Natural killer cell treated with Interleukin-12 subunit alpha and Interleukin-12 subunit beta and Interleukin-15 and Interleukin-18, amount 100 ng/mL, for 72 hours (primary cell): Measurements from ENCODE around the gene AGBL4. TPM values are rescaled to one million over a fixed set of nuclear protein-coding genes. Genes with fewer than 3 reads are reported as not detected.

Source experiments
- ATAC-seq, 2 donors: fragments of 150-1000 bp; cut with Tn5 transposase in 1 of 2; sonication (Bioruptor Pico), chemical (Tn5 transposase) in 1 of 2; 2 replicates each; pipeline ENCODE4 v1.10.0; 2021
- DNase-seq: peaks from one replicate; pipeline ENCODE4 v3.0.0; 2022; ENCODE audit warnings: low spot score
- H3K27ac Mint-ChIP-seq, 2 donors: 1 replicate in 1 of 2; 2 replicates in 1 of 2; pipeline ENCODE4 v1.8.0; 2022; ENCODE audit warnings: mixed read lengths in 2 of 2, mild to moderate bottlenecking in 1 of 2, moderate library complexity in 1 of 2
- H3K27me3 Mint-ChIP-seq, 2 donors: 1 replicate in 1 of 2; 2 replicates in 1 of 2; pipeline ENCODE4 v1.8.0; 2022; ENCODE audit warnings: mixed read lengths in 2 of 2
- H3K36me3 Mint-ChIP-seq: one replicate; pipeline ENCODE4 v1.8.0; 2022; ENCODE audit warnings: mixed read lengths
- H3K4me1 Mint-ChIP-seq, 2 donors: 1 replicate in 1 of 2; 2 replicates in 1 of 2; pipeline ENCODE4 v1.8.0; 2022; ENCODE audit warnings: low read depth in 2 of 2, mixed read lengths in 2 of 2, mild to moderate bottlenecking in 1 of 2
- H3K4me3 Mint-ChIP-seq: one replicate; pipeline ENCODE4 v1.8.0; 2022; ENCODE audit warnings: mixed read lengths
- H3K9me3 Mint-ChIP-seq: 2 replicates; pipeline ENCODE4 v1.8.0; 2022; ENCODE audit warnings: mixed read lengths
- total RNA-seq, 2 donors: library from RNA; stranded (reverse); gene quantifications; one replicate each; pipeline ENCODE4 v1.2.3, GENCODE V29; 2022

The AGBL4 gene
- total RNA-seq, 2 donors from 2014 or later: 0.19 TPM; not detected in 1

DNA sequence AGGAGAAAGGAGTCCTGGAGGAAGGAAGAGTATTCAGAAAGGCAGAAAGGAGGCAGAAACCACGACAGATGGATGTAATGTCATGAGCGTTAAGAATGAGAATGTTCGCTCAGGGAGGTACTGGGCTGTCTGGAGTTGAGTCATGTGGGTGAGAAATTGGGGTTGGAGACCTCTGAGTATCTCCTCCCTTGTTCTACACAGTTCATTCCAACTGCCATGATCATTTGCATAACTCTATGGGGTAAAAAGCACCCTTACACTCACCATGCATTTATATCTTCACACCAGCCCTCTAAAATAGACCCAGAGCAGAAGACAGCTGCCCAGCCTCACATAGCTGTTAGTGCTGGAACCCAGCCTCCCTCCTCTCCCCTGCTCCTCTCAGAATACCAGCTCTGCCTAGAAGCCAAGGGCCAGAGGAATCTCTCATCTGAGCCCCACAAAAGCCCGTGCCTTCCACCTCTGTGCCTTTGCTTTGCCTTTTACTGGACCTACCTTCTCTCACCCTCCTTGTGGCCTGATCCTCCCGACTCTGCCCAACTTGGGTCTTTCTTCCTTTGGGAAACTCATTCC is 1332.2 kb downstream of the AGBL4 start:
- no peak overlapping the region for H3K27ac Mint-ChIP-seq
- ATAC-seq (peak; percentile 78 to 79), DNase-seq (no peak)
- peaks cover 0 to 3% of the 10 kb centered on the region in 2 donors for H3K27me3 Mint-ChIP-seq
- no peaks in the 10 kb centered on the region for H3K4me1 Mint-ChIP-seq
- no peak overlapping the region for H3K4me3 Mint-ChIP-seq
- no peaks in the 10 kb centered on the region for H3K36me3 Mint-ChIP-seq
- no peaks in the 10 kb centered on the region for H3K9me3 Mint-ChIP-seq

DNA sequence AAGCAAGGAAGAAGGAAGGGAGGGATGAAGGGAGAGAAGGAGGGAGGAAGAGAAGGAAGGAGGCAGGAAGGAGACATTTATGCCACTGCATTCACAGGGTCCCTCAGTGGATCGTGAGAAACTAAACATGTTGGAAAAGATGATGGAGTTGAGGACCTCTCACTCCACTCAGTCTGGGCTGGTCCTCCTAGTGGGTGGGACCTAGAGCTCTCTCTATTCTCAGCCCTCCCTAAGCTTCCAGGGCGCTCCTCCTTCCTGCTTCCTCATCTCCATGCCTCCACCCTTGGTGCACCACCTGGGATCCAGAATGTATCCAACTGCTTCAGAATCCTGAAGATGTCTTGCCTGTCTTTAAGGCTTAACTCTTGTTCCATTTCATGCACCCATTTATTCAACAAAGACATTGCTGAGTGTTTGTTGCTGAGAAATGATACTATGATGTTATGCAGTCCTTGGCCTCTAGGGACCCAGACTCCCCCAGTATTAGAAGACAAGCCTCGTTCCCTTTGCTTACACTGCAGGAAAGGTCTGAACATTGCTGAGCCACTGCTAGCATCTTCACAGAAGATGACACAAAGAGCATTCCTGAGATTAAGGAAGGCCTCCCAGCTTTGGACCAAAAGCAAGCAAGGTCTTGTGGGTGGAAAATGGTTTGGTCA is 1335.5 kb downstream of the AGBL4 start:
- Mint-ChIP-seq H3K27ac (no peak overlapping the region), H3K9me3 (no peaks in the 10 kb centered on the region), H3K4me3 (no peak overlapping the region), H3K36me3 (no peaks in the 10 kb centered on the region), H3K4me1 (no peaks in the 10 kb centered on the region), H3K27me3 (peaks cover 0 to 6% of the 10 kb centered on the region in 2 donors)
- ATAC-seq: no peak
- no peak for DNase-seq

DNA sequence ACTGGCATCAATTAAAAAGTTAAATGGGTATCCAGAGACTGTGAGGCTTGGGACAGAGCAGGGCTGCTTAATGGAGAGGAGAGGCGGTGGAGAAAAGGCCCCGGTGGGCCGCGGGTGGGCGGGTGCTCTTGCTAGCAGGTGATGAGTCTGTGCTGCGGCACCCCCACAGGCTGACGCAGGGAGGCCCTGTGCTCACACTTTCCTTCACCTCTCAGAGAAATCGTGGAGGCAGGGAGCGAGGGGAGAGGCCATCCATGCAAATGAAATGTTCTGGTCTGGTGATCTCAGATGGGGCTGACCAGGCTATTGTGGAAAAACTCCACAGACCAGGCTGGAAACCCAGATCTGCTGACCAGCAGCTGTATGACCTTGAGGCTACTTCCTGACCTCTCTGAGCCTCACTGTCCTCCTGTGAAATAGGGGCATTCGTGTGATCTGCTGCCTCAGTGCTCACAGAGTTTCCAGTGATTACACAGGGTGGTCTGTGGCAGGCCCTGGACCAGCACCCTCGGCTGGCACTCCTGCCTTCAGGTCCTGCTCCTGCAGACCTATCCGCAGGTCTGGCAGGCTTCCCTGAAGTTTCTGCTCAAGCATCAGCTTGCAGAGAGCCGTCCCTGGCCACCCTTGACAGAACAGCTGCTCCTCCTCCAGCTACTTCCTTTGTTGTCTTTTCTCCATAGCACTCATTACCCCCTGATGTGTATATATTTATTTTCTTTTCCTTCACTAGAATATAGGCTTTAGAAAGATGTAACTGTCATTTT is 1336.3 kb downstream of the AGBL4 start:
- DNase-seq (no peak), ATAC-seq (no peak)
- Mint-ChIP-seq H3K27ac (no peak overlapping the region), H3K27me3 (peaks cover 0 to 3% of the 10 kb centered on the region in 2 donors), H3K9me3 (no peaks in the 10 kb centered on the region), H3K4me3 (no peak overlapping the region), H3K4me1 (no peaks in the 10 kb centered on the region), H3K36me3 (no peaks in the 10 kb centered on the region)

DNA sequence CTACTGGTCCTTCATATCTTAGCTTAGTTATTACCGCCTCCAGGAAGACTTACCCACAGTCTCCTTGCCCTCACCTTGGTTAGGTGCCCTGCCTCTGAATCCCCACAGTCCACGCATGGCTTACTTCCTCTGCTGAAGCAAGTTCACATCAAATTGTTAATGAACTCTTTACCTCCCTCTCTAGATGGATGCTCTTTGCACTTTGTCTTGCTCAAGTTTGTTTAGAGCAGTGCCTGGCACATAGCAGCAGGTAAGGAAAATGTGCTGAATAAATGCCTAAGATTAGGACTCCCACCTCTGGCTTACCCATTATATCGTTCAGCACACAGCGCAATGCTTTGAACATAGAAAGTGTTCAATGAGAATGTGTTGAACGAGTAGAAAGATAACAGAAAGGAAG is 1337.6 kb downstream of the AGBL4 start:
- ATAC-seq (no peak), DNase-seq (no peak)
- H3K9me3 Mint-ChIP-seq: no peaks in the 10 kb centered on the region
- no peaks in the 10 kb centered on the region for H3K4me1 Mint-ChIP-seq
- no peaks in the 10 kb centered on the region for H3K36me3 Mint-ChIP-seq
- no peak overlapping the region for H3K4me3 Mint-ChIP-seq
- H3K27me3 Mint-ChIP-seq: peaks cover 0 to 3% of the 10 kb centered on the region in 2 donors
- no peak overlapping the region for H3K27ac Mint-ChIP-seq

DNA sequence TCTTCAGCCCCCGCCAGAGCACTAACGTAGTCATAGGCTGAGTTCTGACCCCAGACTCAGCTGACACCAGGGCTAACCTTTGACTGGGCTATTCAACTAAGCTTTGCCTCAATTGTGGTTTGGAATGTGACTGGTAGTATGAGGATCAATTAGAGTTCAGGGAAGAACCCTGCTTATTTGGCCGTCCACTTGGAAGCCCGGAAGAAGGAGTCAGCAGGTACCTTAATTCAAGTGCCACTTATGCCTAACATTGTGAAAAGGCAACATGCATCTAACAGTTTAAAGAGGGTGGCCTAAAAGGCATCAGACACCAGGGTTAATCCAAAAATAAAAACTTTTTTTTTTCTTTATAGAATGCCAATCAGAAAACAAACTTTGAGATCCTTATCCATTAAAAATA is 1339.4 kb downstream of the AGBL4 start:
- no peaks in the 10 kb centered on the region for H3K4me1 Mint-ChIP-seq
- ATAC-seq: no peak
- H3K4me3 Mint-ChIP-seq: no peak overlapping the region
- no peak for DNase-seq
- no peaks in the 10 kb centered on the region for H3K36me3 Mint-ChIP-seq
- H3K9me3 Mint-ChIP-seq: no peaks in the 10 kb centered on the region
- peaks cover 0 to 3% of the 10 kb centered on the region in 2 donors for H3K27me3 Mint-ChIP-seq
- H3K27ac Mint-ChIP-seq: no peak overlapping the region

DNA sequence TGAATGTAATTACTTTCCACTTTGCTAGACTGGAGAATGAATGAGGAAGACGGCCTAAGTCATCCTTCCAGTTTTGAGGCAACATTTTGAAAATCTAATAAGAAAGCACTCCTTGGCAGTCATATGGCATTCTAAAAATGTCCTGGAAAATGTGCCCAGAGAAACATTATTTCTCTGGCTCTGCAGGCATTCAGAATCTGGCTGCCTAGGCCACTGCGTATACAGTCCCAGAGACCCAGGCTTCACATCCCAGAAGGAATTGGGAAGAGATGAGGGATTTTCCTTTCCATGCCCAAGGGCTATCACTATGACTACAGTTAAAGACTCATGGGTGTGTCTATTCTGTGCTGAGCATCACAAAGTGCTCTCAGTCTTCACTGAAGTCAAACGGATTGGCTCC is 1339.9 kb downstream of the AGBL4 start:
- Mint-ChIP-seq H3K4me3 (no peak overlapping the region), H3K4me1 (no peaks in the 10 kb centered on the region), H3K27me3 (peaks cover 0 to 3% of the 10 kb centered on the region in 2 donors), H3K9me3 (no peaks in the 10 kb centered on the region), H3K27ac (no peak overlapping the region), H3K36me3 (no peaks in the 10 kb centered on the region)
- ATAC-seq: no peak
- DNase-seq: no peak

DNA sequence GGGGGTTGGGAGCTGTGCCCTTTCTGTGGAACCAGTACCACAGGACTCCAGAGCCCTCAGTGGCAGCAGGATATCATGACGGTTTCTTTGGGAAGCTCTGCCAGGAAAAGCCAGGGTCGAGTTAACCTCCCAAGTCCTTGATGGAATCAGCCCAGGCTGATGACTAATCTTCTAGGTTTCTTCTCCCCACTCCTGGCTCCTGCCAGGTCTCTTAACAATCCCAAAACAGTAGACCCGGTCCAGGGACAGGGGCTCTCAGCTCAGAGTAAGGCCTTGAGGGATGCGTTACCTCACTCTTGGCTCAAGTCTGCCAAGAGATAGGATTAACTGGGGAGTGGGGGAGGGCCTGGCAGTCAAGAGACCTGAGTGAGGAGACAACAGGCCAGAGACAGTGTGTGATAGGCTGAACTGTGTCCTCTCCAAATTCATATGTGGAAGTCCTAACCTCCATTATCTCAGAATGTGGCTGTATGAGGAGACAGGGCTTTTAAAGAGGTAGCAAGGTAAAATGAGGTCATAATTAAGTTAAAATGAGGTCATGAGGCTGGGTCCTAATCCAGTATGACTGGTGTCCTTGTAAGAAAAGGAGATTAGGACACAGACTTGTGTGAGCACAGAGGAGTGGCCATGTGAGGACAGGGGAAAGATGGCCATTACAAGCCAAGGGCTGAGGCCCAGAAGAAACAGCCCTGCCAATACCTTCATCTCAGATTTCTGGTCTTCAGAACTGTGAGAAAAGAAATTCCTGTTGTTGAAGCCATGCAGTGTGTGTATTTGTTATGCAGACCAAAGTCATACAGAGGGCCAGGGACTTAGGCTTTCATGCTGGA is 1342.1 kb downstream of the AGBL4 start:
- H3K9me3 Mint-ChIP-seq: no peaks in the 10 kb centered on the region
- H3K36me3 Mint-ChIP-seq: no peaks in the 10 kb centered on the region

DNA sequence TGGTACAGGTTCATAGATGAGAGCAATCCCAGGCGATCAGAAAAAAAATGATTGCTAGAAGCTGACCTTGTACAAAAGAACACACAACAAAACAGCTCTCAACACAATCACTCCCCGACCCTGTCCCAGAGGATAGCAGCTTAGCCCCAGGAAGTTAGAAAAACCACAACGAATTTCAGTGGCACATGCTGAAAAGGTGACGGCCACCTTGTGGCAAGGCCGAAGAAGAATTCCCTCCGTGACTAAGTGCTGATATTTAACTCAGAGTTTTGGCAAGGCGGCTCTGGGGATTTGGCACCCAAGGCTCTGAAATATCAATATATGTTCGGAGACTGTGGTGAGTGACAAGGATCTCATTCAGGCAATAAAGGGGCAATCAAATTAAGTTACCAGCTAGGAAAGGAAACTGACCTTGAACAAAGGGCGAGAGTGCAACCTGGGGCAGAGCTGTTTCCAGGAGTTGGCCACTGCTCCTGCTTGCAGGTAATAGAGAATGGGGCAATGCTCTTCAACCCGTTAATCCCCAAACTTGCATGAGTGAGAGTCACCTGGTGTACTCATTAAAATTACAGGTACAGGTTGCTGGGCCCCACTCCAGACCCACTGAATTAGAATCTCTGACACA is 1343.2 kb downstream of the AGBL4 start:
- Mint-ChIP-seq H3K4me1 (peaks cover 0 to 3% of the 10 kb centered on the region in 2 donors), H3K27ac (no peak overlapping the region), H3K36me3 (no peaks in the 10 kb centered on the region), H3K4me3 (no peak overlapping the region), H3K9me3 (no peaks in the 10 kb centered on the region), H3K27me3 (peaks cover 3 to 8% of the 10 kb centered on the region in 2 donors)
- ATAC-seq: no peak
- no peak for DNase-seq

More for the DNA sequence above, 1342.1 kb downstream of the AGBL4 start:
- Mint-ChIP-seq H3K4me3 (no peak overlapping the region), H3K4me1 (peaks cover 0 to 3% of the 10 kb centered on the region in 2 donors), H3K27me3 (peaks cover 6 to 8% of the 10 kb centered on the region in 2 donors), H3K27ac (no peak overlapping the region)
- ATAC-seq (no peak), DNase-seq (no peak)

DNA sequence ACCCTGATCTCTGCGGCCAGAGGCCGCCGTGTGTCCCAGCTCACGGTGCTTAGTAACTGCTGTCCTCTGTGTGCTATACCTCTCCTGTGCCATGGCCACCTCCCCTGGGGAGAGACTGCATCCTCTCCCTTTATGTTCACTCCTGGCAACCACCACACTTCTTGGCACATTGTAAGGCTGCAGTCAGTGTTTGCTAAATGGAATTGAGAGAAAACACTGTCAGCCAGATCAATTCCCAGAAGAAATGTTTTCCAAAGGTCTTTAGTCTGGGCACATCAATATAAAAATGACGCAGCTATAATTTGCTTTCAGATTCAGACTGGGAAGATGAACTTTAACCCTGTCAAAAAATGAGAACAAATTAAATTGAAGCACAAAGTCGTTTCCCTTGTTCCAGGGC is 1343.9 kb downstream of the AGBL4 start:
- H3K9me3 Mint-ChIP-seq: no peaks in the 10 kb centered on the region
- H3K36me3 Mint-ChIP-seq: no peaks in the 10 kb centered on the region
- peaks cover 3 to 8% of the 10 kb centered on the region in 2 donors for H3K27me3 Mint-ChIP-seq
- DNase-seq: no peak
- ATAC-seq: no peak
- peaks cover 0 to 3% of the 10 kb centered on the region in 2 donors for H3K4me1 Mint-ChIP-seq
- H3K4me3 Mint-ChIP-seq: no peak overlapping the region
- no peak overlapping the region for H3K27ac Mint-ChIP-seq

DNA sequence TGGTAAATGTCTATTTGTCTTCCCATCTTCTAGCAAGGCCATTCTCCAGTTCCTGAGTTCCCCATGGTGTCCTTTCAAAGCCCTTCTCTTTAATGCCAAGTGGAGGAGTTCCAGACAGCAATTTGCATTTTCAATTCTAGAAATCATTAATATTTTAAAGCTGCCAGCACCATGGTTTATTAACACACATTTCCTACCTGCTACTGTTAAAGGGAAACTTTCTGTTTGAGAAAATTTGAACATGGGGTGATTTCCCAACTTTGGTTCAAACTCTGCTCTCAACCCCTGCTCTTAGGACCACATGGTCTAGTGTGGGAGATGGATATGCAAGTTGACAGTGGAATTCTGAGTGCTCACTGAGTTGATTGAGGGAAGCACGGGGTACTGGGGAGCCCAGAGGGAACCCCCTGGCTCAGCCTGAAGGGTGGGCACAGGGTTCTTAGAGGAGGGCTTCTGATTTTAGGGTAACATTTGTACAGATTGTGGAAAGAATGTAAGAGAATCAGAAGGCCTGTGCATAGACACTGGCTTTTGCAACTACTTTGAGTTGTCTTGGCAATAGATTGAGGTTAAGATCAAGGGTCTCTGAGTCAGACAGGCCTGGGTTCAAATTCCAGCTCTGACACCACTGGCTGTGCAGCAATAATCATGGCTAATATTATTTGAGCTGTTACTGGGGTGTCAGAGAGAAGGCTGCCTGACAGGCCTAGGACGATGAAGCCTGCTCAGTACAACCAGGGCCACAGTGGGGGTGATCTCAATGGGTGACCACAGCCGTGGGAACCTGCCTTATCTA is 1344.8 kb downstream of the AGBL4 start:
- DNase-seq: no peak
- Mint-ChIP-seq H3K4me3 (no peak overlapping the region), H3K27ac (no peak overlapping the region), H3K4me1 (peaks cover 0 to 3% of the 10 kb centered on the region in 2 donors), H3K9me3 (no peaks in the 10 kb centered on the region), H3K36me3 (no peaks in the 10 kb centered on the region), H3K27me3 (peaks cover 5 to 8% of the 10 kb centered on the region in 2 donors)
- no peak for ATAC-seq

DNA sequence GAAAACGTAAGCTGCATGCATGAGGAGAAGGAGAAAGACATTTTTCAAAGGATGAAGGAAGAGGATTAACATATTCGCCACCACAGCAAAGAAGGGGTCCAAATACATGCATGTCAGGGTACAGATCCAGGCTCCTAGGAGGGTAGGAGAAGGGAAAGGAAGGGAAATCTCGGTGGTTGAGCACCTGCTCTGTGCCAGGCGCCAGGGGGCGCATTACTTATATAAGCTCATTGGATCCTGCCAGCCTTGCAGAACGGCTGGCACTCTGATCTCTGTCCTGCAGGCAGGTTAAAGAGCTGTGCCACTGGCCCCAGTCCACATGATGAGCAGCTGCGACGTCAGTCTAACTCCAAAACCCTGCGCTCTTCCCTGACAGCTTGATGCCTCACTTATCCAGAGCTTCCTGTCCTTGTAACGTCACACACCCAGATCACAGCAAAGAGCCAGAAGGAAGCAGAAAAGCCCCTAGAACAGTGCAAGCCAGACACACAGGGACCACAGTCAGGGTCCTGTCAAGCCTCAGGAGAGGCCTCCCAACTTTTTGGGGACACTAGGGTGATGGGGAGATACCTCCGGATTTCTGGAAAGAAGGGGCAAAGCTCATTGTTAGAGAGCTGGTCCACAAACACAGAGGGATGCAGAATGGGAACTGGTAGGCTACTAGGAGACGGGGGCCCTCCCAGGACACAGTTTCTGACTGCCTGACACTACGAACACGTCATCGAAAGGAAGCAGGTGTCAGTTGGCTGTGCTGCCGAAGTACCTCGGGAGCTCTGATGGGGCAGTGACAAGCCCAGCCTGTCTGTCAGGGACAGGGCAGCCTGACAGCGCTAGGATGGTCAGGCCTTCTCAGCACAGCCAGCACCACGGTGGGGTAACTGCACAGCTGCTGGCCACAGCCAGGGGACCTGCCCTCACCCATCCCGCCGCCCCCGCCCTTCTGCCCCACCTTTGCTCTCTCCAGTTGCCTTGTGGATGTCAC is 1346.2 kb downstream of the AGBL4 start:
- H3K4me3 Mint-ChIP-seq: no peak overlapping the region
- no peak for ATAC-seq
- peaks cover 7 to 8% of the 10 kb centered on the region in 2 donors for H3K27me3 Mint-ChIP-seq
- H3K9me3 Mint-ChIP-seq: no peaks in the 10 kb centered on the region
- DNase-seq: no peak
- H3K36me3 Mint-ChIP-seq: no peaks in the 10 kb centered on the region
- peaks cover 0 to 3% of the 10 kb centered on the region in 2 donors for H3K4me1 Mint-ChIP-seq
- no peak overlapping the region for H3K27ac Mint-ChIP-seq

DNA sequence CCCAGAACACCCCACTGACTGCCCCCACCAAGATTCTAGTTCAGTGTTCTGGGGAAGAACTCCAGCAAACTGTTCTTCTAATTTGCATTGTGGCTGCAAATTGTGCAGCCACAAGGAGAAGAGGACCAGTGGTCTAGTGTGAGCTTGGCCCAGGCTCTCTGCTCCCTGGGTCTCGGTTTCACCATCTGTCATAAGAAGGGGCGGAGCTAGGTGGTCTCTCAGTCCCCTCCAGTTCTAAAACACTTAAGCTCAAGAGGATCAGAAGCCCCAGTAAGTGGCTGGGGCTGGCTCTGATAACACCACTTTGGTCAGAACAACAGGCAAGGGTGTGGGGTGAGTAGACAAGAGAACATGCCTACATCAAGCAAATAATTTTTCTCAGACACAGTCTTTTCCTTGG is 1346.9 kb downstream of the AGBL4 start:
- no peak for ATAC-seq
- no peaks in the 10 kb centered on the region for H3K36me3 Mint-ChIP-seq
- no peaks in the 10 kb centered on the region for H3K9me3 Mint-ChIP-seq
- no peak for DNase-seq
- peaks cover 7 to 8% of the 10 kb centered on the region in 2 donors for H3K27me3 Mint-ChIP-seq
- no peak overlapping the region for H3K27ac Mint-ChIP-seq
- H3K4me3 Mint-ChIP-seq: no peak overlapping the region
- H3K4me1 Mint-ChIP-seq: peaks cover 0 to 3% of the 10 kb centered on the region in 2 donors
